IPS DF 6.9 (cell line): ENCODE results near the gene ALDH1L2.

Experiments
- DNase-seq: peaks from one replicate; pipeline ENCODE4 v3.0.0-alpha.2; 2013; ENCODE audit warnings: low read depth, low spot score
- H3K27ac ChIP-seq: one replicate; pipeline ENCODE4 v1.5.1; 2013; ENCODE audit warnings: low read length, control low read depth
- H3K27me3 ChIP-seq: 2 replicates; pipeline ENCODE4 v1.6.1; 2013; ENCODE audit warnings: mild to moderate bottlenecking, low read length; ENCODE audit not compliant: control insufficient read depth, insufficient read depth
- H3K36me3 ChIP-seq: 2 replicates; pipeline ENCODE4 v1.6.1; 2013; ENCODE audit warnings: low read length; ENCODE audit not compliant: control insufficient read depth, insufficient read depth
- H3K4me1 ChIP-seq: 2 replicates; pipeline ENCODE4 v1.6.1; 2013; ENCODE audit warnings: low read length; ENCODE audit not compliant: control insufficient read depth, insufficient read depth
- H3K4me3 ChIP-seq: 2 replicates; pipeline ENCODE4 v1.5.1; 2013; ENCODE audit warnings: mild to moderate bottlenecking, low read length
- H3K9me3 ChIP-seq: 2 replicates; pipeline ENCODE4 v1.6.1; 2013; ENCODE audit warnings: low read length, inconsistent platforms; ENCODE audit not compliant: control insufficient read depth, insufficient read depth
- WGBS: extraction: QIAGEN DNeasy Blood & Tissue Kit; methylation state at CpG from one replicate; pipeline ENCODE4 v1.1.7; 2013; ENCODE audit warnings: mixed read lengths, missing lambda C conversion rate; ENCODE audit not compliant: insufficient read length, insufficient coverage; 5-methylcytosine and 5-hydroxymethylcytosine counted together

Gene ALDH1L2

GRCh38 chr12:105084251-105085250, at the start of gene ALDH1L2:
ALDH1L2 (minus strand) TSS chr12:105084458; CDS start chr12:105084436, 22 bp downstream.
- Histone ChIP-seq H3K9me3 (no peaks in the 10 kb centered on the region), H3K27me3 (no peaks in the 10 kb centered on the region), H3K4me1 (peaks cover 3% of the 10 kb centered on the region; the same call in 1 of the 2 replicates), H3K36me3 (no peaks in the 10 kb centered on the region), H3K4me3 (peak within 1 kb of the TSS; percentile 31; the same call in 1 of the 2 replicates), H3K27ac (no peak within 1 kb of the TSS)
- no peak for DNase-seq
- WGBS: no CpG with 5 or more reads among the region's 75 CpGs

DNA sequence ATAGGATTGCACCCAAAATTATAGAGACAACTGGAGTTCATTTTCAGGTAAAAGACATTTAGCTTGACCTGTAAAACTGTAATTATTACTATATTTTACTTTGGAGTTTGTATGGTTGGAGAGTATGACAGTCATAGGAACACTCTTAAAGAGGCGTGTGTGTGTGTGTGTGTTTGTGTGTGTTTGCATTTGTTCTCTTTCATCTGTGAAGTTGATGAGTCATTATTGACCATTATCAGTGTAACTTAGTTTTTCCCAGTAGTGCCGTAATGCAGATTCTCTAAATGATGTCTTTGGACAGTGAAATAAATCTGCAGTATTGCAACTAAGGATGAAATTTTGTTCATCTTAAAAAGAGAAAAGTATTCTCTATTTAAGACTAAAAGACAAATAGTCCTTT, 36.3 kb upstream of the ALDH1L2 start:
- H3K4me3 ChIP-seq: no peak overlapping the region
- no peaks in the 10 kb centered on the region for H3K4me1 ChIP-seq
- H3K27ac ChIP-seq: no peak overlapping the region
- no peaks in the 10 kb centered on the region for H3K9me3 ChIP-seq
- peaks cover 5% of the 10 kb centered on the region; the same call in 1 of the 2 replicates for H3K36me3 ChIP-seq
- no CpG with 5 or more reads among the region's 2 CpGs for WGBS
- DNase-seq: no peak
- H3K27me3 ChIP-seq: no peaks in the 10 kb centered on the region

DNA sequence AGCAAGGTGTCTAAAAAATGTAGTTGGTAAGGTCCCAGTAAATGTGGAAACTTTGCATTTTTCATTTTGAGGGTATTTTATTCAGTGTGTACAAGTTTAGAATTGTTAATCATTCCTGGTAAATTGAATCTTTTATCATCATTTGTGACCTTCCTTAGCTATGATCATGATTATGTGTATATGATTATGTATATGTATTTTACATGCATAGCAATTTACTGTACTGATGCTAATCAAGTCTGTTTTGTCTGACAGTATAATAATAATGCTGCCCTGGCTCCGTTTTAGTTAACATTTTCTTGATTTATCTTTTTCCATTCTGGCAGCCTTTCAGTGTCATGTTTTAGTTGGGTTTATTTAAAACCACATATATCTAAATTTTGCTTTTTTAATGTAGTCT, 32.7 kb upstream of the ALDH1L2 start:
- Histone ChIP-seq H3K4me1 (no peaks in the 10 kb centered on the region), H3K27me3 (no peaks in the 10 kb centered on the region), H3K36me3 (peaks cover 5% of the 10 kb centered on the region; the same call in 1 of the 2 replicates), H3K9me3 (no peaks in the 10 kb centered on the region), H3K27ac (no peak overlapping the region), H3K4me3 (no peak overlapping the region)
- WGBS: no CpG with 5 or more reads among the region's 1 CpG
- no peak for DNase-seq

DNA sequence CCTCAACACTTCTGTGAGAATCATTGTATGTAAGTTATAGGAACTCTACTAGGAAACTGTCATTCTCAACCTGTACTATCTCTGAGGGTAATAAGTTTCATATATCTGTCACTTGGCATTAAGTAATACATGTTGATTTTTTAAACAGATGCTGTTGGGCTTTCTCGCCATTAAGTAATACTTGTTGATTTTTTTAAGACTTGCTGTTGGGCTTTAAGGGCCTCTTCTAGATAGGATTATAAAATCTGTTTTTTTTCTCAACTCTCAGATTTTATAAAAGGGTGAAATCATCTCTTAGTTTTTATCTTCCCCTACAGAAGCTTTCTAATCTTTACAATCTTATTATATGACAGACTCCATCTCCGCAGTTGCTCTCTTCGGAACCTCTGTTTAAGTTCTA, 28.8 kb upstream of the ALDH1L2 start:
- no peak overlapping the region for H3K27ac ChIP-seq
- WGBS: no CpG with 5 or more reads among the region's 3 CpGs
- H3K36me3 ChIP-seq: peaks cover 5% of the 10 kb centered on the region; the same call in 1 of the 2 replicates
- H3K9me3 ChIP-seq: no peaks in the 10 kb centered on the region
- no peaks in the 10 kb centered on the region for H3K27me3 ChIP-seq
- H3K4me1 ChIP-seq: no peaks in the 10 kb centered on the region
- H3K4me3 ChIP-seq: no peak overlapping the region
- no peak for DNase-seq

- Histone ChIP-seq H3K4me3 (no peak overlapping the region), H3K4me1 (no peaks in the 10 kb centered on the region)
- no CpG with 5 or more reads among the region's 4 CpGs for WGBS
These were observed 26.6 kb upstream of the ALDH1L2 start for GRCh38 chr12:105110851-105111250.

DNA sequence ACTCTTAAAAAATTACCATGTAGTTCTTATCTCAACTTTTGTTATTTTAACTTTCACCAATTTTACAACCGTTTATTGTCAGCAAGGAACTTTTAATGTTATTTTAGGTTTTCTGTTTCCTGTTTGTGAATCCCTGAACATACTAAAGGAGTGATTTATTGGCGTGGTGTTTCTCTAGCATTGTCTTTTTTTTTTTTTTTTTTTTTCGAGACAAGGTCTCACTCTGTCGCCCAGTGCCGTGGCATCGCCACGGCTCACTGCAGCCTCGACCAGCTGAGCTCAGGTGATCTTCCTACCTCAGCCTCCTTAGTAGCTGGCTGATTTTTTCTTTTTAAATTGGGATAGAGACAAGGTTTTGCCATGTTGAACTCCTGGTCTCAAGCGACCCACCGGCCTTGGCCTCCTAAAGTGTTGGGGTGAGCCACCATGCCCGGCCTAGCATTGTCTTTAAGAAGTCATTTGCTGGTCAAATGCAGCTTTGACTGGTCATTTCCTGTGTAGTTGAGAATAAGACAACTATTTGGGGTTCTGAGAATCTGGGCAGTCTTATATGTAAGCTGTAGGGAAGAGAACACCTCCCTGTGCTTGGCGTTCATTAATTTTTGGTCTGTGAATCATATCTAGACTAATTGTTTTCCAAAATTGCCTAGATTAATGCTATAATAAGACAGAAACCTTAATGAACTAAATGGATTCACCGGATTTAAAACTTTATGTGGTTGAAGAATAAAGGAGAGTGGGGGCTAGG, 25.4 kb upstream of the ALDH1L2 start:
- no peaks in the 10 kb centered on the region for H3K4me1 ChIP-seq
- no peaks in the 10 kb centered on the region for H3K9me3 ChIP-seq
- DNase-seq: no peak
- no peak overlapping the region for H3K4me3 ChIP-seq
- no peak overlapping the region for H3K27ac ChIP-seq
- WGBS: no CpG with 5 or more reads among the region's 13 CpGs
- H3K36me3 ChIP-seq: peaks cover 2% of the 10 kb centered on the region; the same call in 1 of the 2 replicates
- no peaks in the 10 kb centered on the region for H3K27me3 ChIP-seq

More at GRCh38 chr12:105110851-105111250, 26.6 kb upstream of the ALDH1L2 start:
- H3K36me3 ChIP-seq: peaks cover 2% of the 10 kb centered on the region; the same call in 1 of the 2 replicates
- H3K27me3 ChIP-seq: no peaks in the 10 kb centered on the region
- no peak for DNase-seq
- H3K9me3 ChIP-seq: no peaks in the 10 kb centered on the region
- no peak overlapping the region for H3K27ac ChIP-seq

- Histone ChIP-seq H3K9me3 (no peaks in the 10 kb centered on the region), H3K4me3 (peak within 1 kb of the TSS; percentile 85), H3K4me1 (no peaks in the 10 kb centered on the region), H3K36me3 (peaks cover 2% of the 10 kb centered on the region; the same call in 1 of the 2 replicates), H3K27ac (no peak within 1 kb of the TSS), H3K27me3 (no peaks in the 10 kb centered on the region)
- no peak for DNase-seq
- WGBS: no CpG with 5 or more reads among the region's 85 CpGs
These were observed 23.5 kb upstream of the ALDH1L2 start, which contains the start of gene WASHC4 for GRCh38 chr12:105107494-105108371. WASHC4 (plus strand) TSS chr12:105107731; CDS start chr12:105107801, 70 bp downstream.

DNA sequence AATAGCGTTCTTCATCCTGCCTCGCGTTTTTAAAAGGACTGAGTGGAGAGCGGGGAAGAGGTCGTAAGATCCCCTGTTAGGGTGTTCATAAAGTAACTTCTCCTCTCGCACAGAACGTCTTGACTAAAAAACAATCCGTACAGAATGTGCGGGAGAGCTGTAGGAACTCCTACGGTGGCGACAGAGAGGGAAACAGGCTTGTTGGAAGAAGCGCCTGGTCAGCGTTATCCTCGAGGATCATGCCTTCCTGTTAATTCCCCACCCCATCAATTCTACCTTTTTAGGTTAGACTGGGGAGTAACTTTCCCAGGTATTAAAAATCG, 22.9 kb upstream of the ALDH1L2 start:
- Histone ChIP-seq H3K36me3 (peaks cover 2% of the 10 kb centered on the region; the same call in 1 of the 2 replicates), H3K4me3 (peak overlapping the region; percentile 85; the same call in 1 of the 2 replicates), H3K9me3 (no peaks in the 10 kb centered on the region), H3K4me1 (no peaks in the 10 kb centered on the region), H3K27ac (no peak overlapping the region), H3K27me3 (no peaks in the 10 kb centered on the region)
- DNase-seq: no peak
- WGBS: no CpG with 5 or more reads among the region's 15 CpGs

DNA sequence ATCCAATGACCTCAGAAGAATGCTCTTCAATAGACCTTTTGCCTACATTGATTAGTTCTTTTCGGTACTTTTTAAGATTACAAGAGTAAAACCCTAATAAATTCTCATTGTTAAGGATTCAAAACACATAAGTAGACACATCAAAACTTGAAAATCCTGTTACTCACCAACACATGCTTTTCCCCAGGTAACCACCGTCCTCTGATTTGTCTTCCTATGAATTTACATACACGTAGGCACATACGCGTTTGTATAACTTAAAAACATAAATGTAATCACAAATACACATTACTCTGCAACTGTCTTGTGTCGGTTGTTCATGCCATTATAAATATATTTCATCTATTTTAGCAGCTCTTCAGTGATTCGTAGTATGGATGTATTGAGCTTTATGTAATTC, 22.4 kb upstream of the ALDH1L2 start:
- no peak overlapping the region for H3K27ac ChIP-seq
- no peak overlapping the region for H3K4me3 ChIP-seq
- no peaks in the 10 kb centered on the region for H3K36me3 ChIP-seq
- DNase-seq: no peak
- no peaks in the 10 kb centered on the region for H3K9me3 ChIP-seq
- H3K4me1 ChIP-seq: no peaks in the 10 kb centered on the region
- no CpG with 5 or more reads among the region's 7 CpGs for WGBS
- no peaks in the 10 kb centered on the region for H3K27me3 ChIP-seq
